Activated CD4-positive, alpha-beta memory T cell treated with anti-CD3 and anti-CD28 coated beads, Interleukin-2, amount 10 ng/mL, durations not matched to agents 7 days and 5 days (primary cell): ENCODE results near the gene TNS3. TPM values are rescaled to one million over a fixed set of nuclear protein-coding genes. Genes with fewer than 3 reads are reported as not detected.
"Not testable (repeated sequence)": the region's sequence is repeated elsewhere in the genome, so short reads cannot be mapped to it uniquely, and the experiment has no call there.

Experiments used
- CTCF ChIA-PET: fragments of 350-600 bp; sonication (Branson Sonifier 250); formaldehyde crosslinking; loops from one replicate; lab custom pipeline; 2021; ENCODE audit warnings: antibody characterized with exemption, inconsistent platforms; lab: Charles Lee
- POLR2A ChIA-PET: fragments of 350-600 bp; sonication (Branson Sonifier 250); formaldehyde crosslinking; loops from one replicate; lab custom pipeline; 2021; ENCODE audit warnings: antibody characterized with exemption; lab: Charles Lee
- DNase-seq: peaks from one replicate; pipeline ENCODE4 v3.0.0-alpha.2; 2020
- H3K27ac Mint-ChIP-seq: one replicate; pipeline ENCODE4 v1.8.0; 2021; ENCODE audit warnings: mild to moderate bottlenecking, mixed read lengths
- H3K27me3 Mint-ChIP-seq: one replicate; pipeline ENCODE4 v1.8.0; 2021; ENCODE audit warnings: mixed read lengths
- H3K36me3 Mint-ChIP-seq: one replicate; pipeline ENCODE4 v1.8.0; 2021; ENCODE audit warnings: low read depth, mixed read lengths
- H3K4me1 Mint-ChIP-seq: one replicate; pipeline ENCODE4 v1.8.0; 2021; ENCODE audit warnings: mixed read lengths
- H3K4me3 Mint-ChIP-seq: one replicate; pipeline ENCODE4 v1.8.0; 2021; ENCODE audit warnings: mild to moderate bottlenecking, mixed read lengths
- H3K9me3 Mint-ChIP-seq: one replicate; pipeline ENCODE4 v1.8.0; 2021; ENCODE audit warnings: mixed read lengths
- total RNA-seq, 2 experiments: library from RNA; stranded (reverse); gene quantifications; one replicate each; pipeline ENCODE4 v1.2.3, GENCODE V29; 2021

TNS3 gene
- total RNA-seq, 2 experiments from 2014 or later, result 0.15 to 0.18 TPM

DNA sequence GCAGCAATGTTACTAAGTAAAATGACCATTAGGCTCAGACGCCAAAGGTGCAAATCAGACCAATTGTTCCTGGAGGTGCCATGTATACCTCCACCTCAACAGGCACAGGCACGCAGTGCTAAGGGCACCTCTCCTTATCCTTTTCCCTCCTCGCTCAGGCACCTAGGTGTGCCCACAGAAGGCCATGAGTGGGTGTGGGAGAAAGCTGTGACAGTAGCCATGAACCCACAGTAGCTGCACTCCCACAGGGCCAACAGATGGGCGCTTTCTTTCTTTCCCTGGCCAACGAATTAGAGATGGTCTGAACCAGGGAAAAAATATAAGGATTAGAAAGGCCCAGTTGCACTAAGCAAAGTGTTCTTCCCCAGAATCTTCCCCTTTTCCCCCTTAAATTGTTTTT, 15.5 kb upstream of the TNS3 start:
- ChIA-PET POLR2A (no interaction called here), CTCF (no interaction called here)
- Mint-ChIP-seq H3K27ac (no peak overlapping the region), H3K4me3 (no peak overlapping the region), H3K36me3 (no peaks in the 10 kb centered on the region), H3K27me3 (no peaks in the 10 kb centered on the region), H3K4me1 (no peaks in the 10 kb centered on the region), H3K9me3 (peaks cover 13% of the 10 kb centered on the region)
- no peak for DNase-seq

DNA sequence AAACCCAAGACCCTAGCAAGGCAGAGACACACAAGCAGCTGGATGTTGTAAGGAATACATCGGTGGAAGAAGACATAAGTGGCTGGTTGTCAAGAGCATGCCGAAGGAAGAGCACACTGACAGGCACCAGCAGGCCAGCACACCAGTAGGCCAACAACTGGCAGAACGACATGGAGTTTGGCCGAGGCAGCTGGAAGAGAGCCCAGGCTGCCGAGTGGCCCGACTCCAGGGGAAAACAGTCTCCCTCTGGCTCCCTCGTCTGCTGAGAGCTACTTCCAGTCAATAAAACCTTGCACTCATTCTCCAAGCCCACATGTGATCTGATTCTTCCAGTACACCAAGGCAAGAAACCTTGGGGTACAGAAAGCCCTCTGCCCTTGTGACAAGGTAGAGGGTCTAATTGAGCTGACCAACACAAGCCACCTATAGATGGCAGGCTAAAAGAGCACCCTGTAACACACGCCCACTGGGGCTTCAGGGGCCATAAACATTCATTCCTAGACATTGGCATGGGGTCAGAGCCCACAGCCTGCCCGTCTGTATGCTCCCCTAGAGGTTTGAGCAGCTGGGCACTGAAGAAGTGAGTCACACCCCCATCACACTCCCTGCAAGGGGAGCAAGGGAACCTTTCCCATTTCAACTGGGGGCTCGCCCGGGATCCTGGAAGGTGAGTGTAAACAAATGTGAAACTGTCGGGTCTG, 14.7 kb upstream of the TNS3 start:
- Mint-ChIP-seq H3K36me3 (no peaks in the 10 kb centered on the region), H3K27me3 (no peaks in the 10 kb centered on the region), H3K9me3 (peaks cover 13% of the 10 kb centered on the region), H3K27ac (no peak overlapping the region), H3K4me1 (no peaks in the 10 kb centered on the region), H3K4me3 (no peak overlapping the region)
- ChIA-PET POLR2A (no interaction called here), CTCF (no interaction called here)
- DNase-seq, result no peak

DNA sequence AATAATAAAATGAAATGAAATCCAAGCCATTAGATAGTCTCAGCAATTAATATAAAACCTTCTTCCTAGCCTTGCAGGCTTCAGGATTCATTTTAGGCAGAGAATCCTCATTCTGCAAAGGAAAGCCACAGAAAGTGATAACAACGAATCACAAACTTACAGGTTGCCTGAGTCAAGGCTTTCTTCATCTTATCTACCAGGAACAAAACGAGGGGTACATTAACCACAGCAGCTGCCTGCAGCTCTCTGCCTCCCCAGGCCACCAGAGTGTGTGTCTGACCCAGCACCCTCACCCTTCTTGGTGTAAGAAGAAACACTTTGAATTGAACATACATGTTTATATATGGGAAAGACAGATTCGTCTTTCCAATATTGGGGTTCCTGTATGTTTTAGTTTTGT, 12.5 kb upstream of the TNS3 start:
- H3K4me3 Mint-ChIP-seq, result no peak overlapping the region
- DNase-seq, result no peak
- H3K27me3 Mint-ChIP-seq, result no peaks in the 10 kb centered on the region
- H3K36me3 Mint-ChIP-seq, result no peaks in the 10 kb centered on the region
- ChIA-PET CTCF (no interaction called here), POLR2A (no interaction called here)
- H3K27ac Mint-ChIP-seq, result no peak overlapping the region
- peaks cover 13% of the 10 kb centered on the region for H3K9me3 Mint-ChIP-seq
- no peaks in the 10 kb centered on the region for H3K4me1 Mint-ChIP-seq

DNA sequence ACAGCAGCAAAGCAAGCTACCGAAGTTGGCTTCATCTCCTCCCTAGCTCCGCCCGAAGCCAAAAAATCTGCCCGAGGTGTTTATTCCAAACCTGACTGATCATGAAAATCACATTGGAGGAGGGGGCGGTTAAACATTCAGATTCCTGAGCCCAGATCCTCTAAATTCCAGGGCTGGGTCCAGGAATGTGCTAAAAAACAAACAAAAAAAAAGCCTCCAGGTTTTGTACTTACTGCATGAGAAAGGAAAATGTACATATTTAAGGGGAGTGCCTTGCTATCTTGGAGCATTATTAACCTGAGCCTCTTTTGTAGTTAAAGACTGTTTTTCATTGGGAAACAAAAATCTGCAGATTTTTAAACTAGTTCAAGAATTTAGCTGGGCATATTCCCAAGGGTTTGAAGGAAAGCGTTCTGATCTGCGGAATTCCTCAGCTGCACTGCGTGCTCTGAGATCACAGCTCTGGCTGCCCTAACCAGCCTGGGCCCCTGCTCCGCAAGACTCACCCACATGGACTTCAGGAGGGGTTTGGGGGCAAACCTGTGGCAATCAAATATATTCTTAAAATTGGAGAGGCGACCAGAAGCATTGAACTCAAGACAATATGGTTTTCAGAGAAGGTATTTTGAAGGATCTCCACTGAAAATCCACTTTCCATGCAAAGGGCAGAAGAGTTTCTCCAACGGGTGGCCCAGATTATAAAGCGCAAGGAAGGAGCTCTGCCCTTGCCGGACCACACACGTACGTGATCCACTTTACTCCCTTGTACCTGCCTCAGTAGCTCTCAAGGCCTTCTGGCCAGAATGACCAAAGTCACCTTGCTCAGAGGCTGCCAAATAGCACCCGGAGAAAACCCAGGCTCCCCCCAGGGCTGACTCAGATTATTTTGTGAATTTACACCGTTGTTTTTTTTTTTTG, 10.0 kb upstream of the TNS3 start:
- ChIA-PET CTCF (no interaction called here), POLR2A (no interaction called here)
- Mint-ChIP-seq H3K36me3 (no peaks in the 10 kb centered on the region), H3K4me3 (no peak overlapping the region), H3K9me3 (peaks cover 3% of the 10 kb centered on the region), H3K27ac (no peak overlapping the region), H3K27me3 (no peaks in the 10 kb centered on the region), H3K4me1 (no peaks in the 10 kb centered on the region)
- no peak for DNase-seq

DNA sequence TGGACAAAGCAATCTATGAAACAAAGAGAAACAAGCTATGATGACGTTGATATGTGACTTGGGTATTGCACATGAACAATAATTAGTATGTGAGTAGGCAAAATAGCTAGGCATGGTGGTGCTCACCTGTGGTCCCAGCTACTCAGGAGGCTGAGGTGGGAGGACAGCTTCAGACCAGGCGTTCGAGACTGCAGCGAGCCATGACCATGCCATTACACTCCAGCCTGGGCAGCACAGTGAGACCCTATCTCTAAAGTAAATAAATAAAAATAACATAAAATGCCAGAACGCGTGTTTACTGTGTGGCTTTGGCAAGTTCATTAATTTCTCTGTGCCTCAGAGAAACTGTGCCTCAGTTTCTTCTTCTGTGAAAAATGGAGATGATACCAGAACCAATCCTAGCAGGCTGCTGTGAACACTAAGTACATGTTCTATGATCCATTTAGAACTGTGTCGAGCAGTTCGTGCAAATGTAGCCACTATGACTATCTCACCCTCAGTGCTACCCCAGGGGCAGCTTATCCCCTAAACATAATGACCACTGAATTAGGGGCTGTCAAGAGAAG, 9.3 kb upstream of the TNS3 start:
- CTCF ChIA-PET, result no interaction called here
- DNase-seq, result no peak

DNA sequence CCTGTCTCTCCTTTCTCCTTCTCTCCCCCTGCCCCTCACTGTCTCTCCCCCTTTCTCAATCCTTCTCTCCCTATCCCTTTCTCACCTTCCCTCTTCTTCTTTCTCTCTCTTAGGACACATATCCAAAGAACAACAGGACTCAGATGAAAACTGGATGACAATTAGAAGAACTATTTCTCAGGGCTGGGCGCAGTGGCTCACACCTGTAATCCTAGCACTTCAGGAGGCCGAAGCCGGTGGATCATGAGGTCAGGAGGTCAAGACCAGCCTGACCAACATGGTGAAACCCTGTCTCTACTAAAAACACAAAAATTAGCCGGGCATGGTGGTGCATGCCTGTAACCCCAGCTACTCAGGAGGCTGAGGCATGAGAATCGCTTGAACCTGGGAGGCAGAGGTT, 8.3 kb upstream of the TNS3 start:
- POLR2A ChIA-PET, H3K27me3 Mint-ChIP-seq, H3K36me3 Mint-ChIP-seq, DNase-seq, H3K4me1 Mint-ChIP-seq, H3K27ac Mint-ChIP-seq, H3K4me3 Mint-ChIP-seq, H3K9me3 Mint-ChIP-seq, CTCF ChIA-PET: not testable (repeated sequence)

More for the DNA sequence above, 9.3 kb upstream of the TNS3 start:
- Mint-ChIP-seq H3K27ac (no peak overlapping the region), H3K4me1 (no peaks in the 10 kb centered on the region), H3K27me3 (no peaks in the 10 kb centered on the region), H3K9me3 (peaks cover 2% of the 10 kb centered on the region), H3K36me3 (no peaks in the 10 kb centered on the region), H3K4me3 (no peak overlapping the region)
- POLR2A ChIA-PET, result no interaction called here

DNA sequence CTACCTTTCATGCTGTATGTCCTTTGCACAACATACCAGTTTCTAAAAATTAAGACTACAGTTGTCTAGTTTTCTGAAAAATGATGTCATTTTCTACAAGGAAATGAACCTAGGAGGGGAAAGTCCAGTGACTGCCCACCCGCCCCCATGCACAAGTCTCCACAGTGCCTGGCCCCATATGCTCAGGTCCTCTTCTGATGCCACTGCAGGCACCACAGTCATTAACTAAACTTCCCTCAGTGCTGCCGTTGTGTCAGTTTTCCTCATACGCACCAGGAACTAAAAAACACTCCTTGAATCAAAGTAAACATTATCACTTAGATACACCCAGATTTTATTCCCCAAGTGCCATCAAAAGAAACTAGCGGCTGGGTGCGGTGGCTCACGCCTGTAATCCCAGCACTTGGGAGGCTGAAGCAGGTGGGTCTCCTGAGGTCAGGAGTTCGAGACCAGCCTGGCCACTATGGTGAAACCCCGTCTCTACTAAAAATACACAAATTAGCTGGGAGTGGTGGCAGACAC, 6.9 kb upstream of the TNS3 start:
- Mint-ChIP-seq H3K27ac (no peak overlapping the region), H3K4me3 (no peak overlapping the region)

DNA sequence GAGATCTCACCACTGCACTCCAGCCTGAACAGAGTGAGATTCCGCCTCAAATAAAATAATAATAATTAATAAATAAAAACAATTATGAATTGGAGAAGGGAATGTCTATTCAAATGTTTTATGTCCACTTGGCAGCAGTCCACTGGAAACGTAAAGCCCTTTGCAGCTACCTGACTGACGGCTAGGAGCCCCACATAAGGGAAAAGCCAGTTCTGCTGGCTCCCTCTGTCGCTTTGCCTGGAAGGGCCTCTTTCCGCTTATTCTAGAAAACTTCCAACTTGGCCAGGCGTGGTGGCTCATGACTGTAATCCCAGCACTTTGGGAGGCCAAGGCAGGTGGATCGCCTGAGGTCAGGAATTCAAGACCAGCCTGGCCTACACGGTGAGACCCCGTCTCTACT, 6.1 kb upstream of the TNS3 start:
- Mint-ChIP-seq H3K27me3 (peaks cover 7% of the 10 kb centered on the region), H3K4me3 (no peak overlapping the region), H3K4me1 (no peaks in the 10 kb centered on the region), H3K27ac (no peak overlapping the region), H3K9me3 (no peaks in the 10 kb centered on the region), H3K36me3 (no peaks in the 10 kb centered on the region)
- ChIA-PET CTCF (no interaction called here), POLR2A (no interaction called here)
- DNase-seq, result no peak

More for the DNA sequence above, 6.9 kb upstream of the TNS3 start:
- Mint-ChIP-seq H3K27me3 (no peaks in the 10 kb centered on the region), H3K9me3 (no peaks in the 10 kb centered on the region), H3K4me1 (no peaks in the 10 kb centered on the region), H3K36me3 (no peaks in the 10 kb centered on the region)
- POLR2A ChIA-PET, result no interaction called here
- CTCF ChIA-PET, result no interaction called here
- no peak for DNase-seq

DNA sequence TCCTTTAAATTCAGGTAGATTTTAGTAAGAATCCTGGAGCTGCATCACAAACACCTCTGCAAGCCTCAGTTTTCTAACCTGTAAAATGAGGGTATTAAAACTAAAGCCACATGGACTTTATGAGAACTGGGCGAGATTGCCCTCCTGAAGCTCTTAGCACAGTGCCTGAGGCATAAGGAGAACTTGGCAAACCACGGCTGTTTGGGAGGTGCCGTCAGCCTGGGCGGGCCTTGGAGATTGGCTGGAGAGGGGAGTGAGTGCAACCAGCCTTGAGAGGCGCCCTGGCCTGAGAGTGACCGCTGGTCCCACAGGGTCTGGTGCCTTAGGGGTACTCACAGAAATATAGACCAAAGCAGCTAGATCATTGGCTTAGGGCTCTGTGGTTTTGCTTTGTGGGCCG, 5.4 kb upstream of the TNS3 start:
- H3K36me3 Mint-ChIP-seq, result no peaks in the 10 kb centered on the region
- DNase-seq, result no peak
- H3K4me1 Mint-ChIP-seq, result no peaks in the 10 kb centered on the region
- H3K4me3 Mint-ChIP-seq, result no peak overlapping the region
- ChIA-PET POLR2A (no interaction called here), CTCF (no interaction called here)
- no peaks in the 10 kb centered on the region for H3K9me3 Mint-ChIP-seq
- peaks cover 12% of the 10 kb centered on the region for H3K27me3 Mint-ChIP-seq
- no peak overlapping the region for H3K27ac Mint-ChIP-seq

DNA sequence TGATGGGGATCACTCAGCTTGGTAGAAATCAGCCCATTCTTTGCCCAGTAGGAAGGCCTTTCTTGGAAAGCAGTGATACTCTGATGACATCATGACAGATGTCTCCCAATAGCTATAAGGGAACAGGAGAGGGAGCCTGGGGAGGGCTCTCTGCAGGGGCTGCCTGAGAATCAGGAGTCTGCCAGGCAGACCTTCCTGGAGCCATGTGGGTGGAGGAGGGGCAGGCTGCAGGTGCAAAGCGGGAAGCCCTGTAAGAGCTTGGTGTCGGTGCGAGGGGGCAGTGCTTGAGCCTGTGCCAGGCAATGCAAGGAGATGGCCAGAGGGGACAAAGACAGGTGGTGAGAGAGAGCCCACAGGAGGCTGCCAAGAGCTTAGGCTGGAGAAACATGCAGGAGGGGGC, 5.0 kb upstream of the TNS3 start:
- Mint-ChIP-seq H3K9me3 (no peaks in the 10 kb centered on the region), H3K4me1 (no peaks in the 10 kb centered on the region), H3K36me3 (no peaks in the 10 kb centered on the region), H3K4me3 (no peak overlapping the region), H3K27me3 (peaks cover 14% of the 10 kb centered on the region), H3K27ac (no peak overlapping the region)
- POLR2A ChIA-PET, result no interaction called here
- DNase-seq, result no peak
- CTCF ChIA-PET, result no interaction called here

DNA sequence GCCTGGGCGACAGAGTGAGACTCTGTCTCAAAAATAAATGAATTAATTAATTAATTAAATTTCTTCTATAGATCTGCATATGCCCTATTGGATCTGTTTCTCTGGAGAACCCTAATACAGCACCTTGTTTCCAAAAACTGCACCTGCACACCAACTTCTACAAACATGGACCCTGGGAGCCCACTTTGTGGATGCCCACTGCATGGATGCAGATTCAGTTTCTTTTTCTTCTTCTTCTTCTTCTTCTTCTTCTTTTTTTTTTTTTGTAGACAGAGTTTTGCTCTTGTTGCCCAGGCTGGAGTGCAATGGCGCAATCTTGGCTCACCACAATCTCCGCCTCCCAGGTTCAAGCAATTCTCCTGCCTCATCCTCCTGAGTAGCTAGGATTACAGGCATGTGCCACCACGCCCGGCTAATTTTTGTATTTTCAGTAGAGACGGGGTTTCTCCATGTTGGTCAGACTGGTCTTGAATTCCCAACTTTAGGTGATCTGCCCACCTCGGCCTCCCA, 4.3 kb upstream of the TNS3 start:
- POLR2A ChIA-PET, CTCF ChIA-PET, H3K4me3 Mint-ChIP-seq: not testable (repeated sequence)

DNA sequence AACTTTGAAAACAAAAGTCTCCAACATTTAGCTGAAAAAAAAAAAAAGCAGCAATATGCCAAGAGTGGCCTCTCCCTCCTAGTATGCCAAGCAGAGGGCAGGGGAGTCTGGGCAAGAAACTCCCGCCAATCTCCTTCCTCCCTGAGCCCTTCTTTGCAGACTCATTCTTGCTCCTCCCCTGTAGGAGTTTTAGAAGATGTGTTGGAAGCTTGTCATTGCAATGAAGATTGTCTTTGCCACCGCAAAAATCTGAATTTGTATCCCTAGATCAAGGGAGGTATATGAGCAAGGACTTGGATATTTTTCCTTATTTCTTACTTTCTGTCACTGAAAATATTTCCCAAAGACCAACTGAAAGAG, 2.6 kb upstream of the TNS3 start:
- no peak for DNase-seq
- no peaks in the 10 kb centered on the region for H3K9me3 Mint-ChIP-seq
- no peak overlapping the region for H3K27ac Mint-ChIP-seq
- POLR2A ChIA-PET, result no interaction called here
- H3K4me1 Mint-ChIP-seq, result no peaks in the 10 kb centered on the region
- no peaks in the 10 kb centered on the region for H3K36me3 Mint-ChIP-seq
- H3K27me3 Mint-ChIP-seq, result peaks cover 21% of the 10 kb centered on the region
- CTCF ChIA-PET, result no interaction called here
- H3K4me3 Mint-ChIP-seq, result no peak overlapping the region

More for the DNA sequence above, 4.3 kb upstream of the TNS3 start:
- not testable (repeated sequence) for H3K36me3 Mint-ChIP-seq, H3K9me3 Mint-ChIP-seq, H3K27ac Mint-ChIP-seq, H3K4me1 Mint-ChIP-seq, DNase-seq
- peaks cover 14% of the 10 kb centered on the region for H3K27me3 Mint-ChIP-seq
